OCI-LY1 (cell line): ENCODE results near the gene CHRM1.

Experiments
- H2AFZ ChIP-seq: fragments of 200-600 bp; sonication (generic), shearing (Covaris generic); 2 replicates; pipeline ENCODE4 v1.6.0; 2014; ENCODE audit warnings: antibody characterized with exemption, mild to moderate bottlenecking, low read length
- H3F3A ChIP-seq: fragments of 200-600 bp; sonication (generic), shearing (Covaris generic); 2 replicates; pipeline ENCODE4 v1.6.0; 2014; ENCODE audit warnings: mild to moderate bottlenecking, antibody characterized with exemption, low read length, moderate library complexity; ENCODE audit not compliant: insufficient read depth
- H3K27ac ChIP-seq: fragments of 200-600 bp; sonication (generic); 2 replicates; pipeline ENCODE4 v1.5.1; 2014; ENCODE audit warnings: low read length, mixed run types, mild to moderate bottlenecking, low read depth; ENCODE audit not compliant: poor library complexity, severe bottlenecking
- H3K27me3 ChIP-seq: fragments of 200-600 bp; sonication (generic); 2 replicates; pipeline ENCODE4 v1.6.0; 2014; ENCODE audit warnings: antibody characterized with exemption, mild to moderate bottlenecking, low read length, moderate library complexity; ENCODE audit not compliant: insufficient read depth
- H3K36me3 ChIP-seq: fragments of 200-600 bp; sonication (generic); 2 replicates; pipeline ENCODE4 v1.6.1; 2014; ENCODE audit warnings: mild to moderate bottlenecking, antibody characterized with exemption, low read length, moderate library complexity, mixed read lengths; ENCODE audit not compliant: insufficient read depth
- H3K4me1 ChIP-seq: fragments of 200-600 bp; sonication (generic); 2 replicates; pipeline ENCODE4 v1.5.1; 2014; ENCODE audit warnings: mild to moderate bottlenecking, low read length, moderate library complexity; ENCODE audit not compliant: insufficient read depth, severe bottlenecking
- H3K4me2 ChIP-seq: fragments of 200-600 bp; sonication (generic), shearing (Covaris generic); 2 replicates; pipeline ENCODE4 v1.6.1; 2014; ENCODE audit warnings: low read length
- H3K4me3 ChIP-seq: fragments of 200-600 bp; sonication (generic); 2 replicates; pipeline ENCODE4 v1.5.1; 2014; ENCODE audit warnings: low read length, low read depth, mild to moderate bottlenecking, mixed read lengths; ENCODE audit not compliant: poor library complexity, severe bottlenecking
- H3K79me2 ChIP-seq: fragments of 200-600 bp; shearing (Covaris generic); 2 replicates; pipeline ENCODE4 v1.6.1; 2016; ENCODE audit warnings: mixed run types, low read length, mixed read lengths; ENCODE audit not compliant: insufficient read depth
- H3K9ac ChIP-seq: fragments of 200-600 bp; sonication (generic), shearing (Covaris generic); 2 replicates; pipeline ENCODE4 v1.6.1; 2014; ENCODE audit warnings: mild to moderate bottlenecking, low read length, mixed read lengths
- H3K9me2 ChIP-seq: fragments of 200-600 bp; sonication (generic), shearing (Covaris generic); 2 replicates; pipeline ENCODE4 v1.6.1; 2014; ENCODE audit warnings: low read depth, mild to moderate bottlenecking, low read length, mixed read lengths
- H3K9me3 ChIP-seq: fragments of 200-600 bp; shearing (Covaris generic); 2 replicates; pipeline ENCODE4 v1.6.1; 2014; ENCODE audit warnings: low read length, mixed read lengths
- H4K20me1 ChIP-seq: fragments of 200-600 bp; sonication (generic), shearing (Covaris generic); 2 replicates; pipeline ENCODE4 v1.6.0; 2016; ENCODE audit warnings: mild to moderate bottlenecking, low read length; ENCODE audit not compliant: insufficient read depth
- CTCF ChIP-seq: fragments of 200-600 bp; sonication (generic), shearing (Covaris generic); IDR thresholded peaks from 2 replicates; pipeline ENCODE4 v1.5.1; 2017; ENCODE audit warnings: mild to moderate bottlenecking, antibody characterized with exemption, low read length, moderate library complexity, mixed read lengths
- EZH2 ChIP-seq: fragments of 200-600 bp; sonication (generic), shearing (Covaris generic); IDR thresholded peaks from 2 replicates; pipeline ENCODE4 v1.8.0; 2017; ENCODE audit warnings: borderline replicate concordance, mixed run types, mild to moderate bottlenecking, antibody characterized with exemption, low read length, moderate library complexity, mixed read lengths

The CHRM1 gene

GRCh38 chr11:62897311-62897710 lies 23.9 kb downstream of the CHRM1 start:
- Histone ChIP-seq H3K4me3 (no peak overlapping the region), H4K20me1 (no peaks in the 10 kb centered on the region), H3K4me1 (no peaks in the 10 kb centered on the region), H3K27ac (no peak overlapping the region), H3K9ac (no peak overlapping the region), H3F3A (no peaks in the 10 kb centered on the region), H3K27me3 (peaks cover 6% of the 10 kb centered on the region; the same call in 1 of the 2 replicates), H3K9me3 (no peaks in the 10 kb centered on the region), H3K36me3 (no peaks in the 10 kb centered on the region), H3K4me2 (no peak overlapping the region), H3K79me2 (no peaks in the 10 kb centered on the region), H2AFZ (no peak overlapping the region), H3K9me2 (no peaks in the 10 kb centered on the region)
- TF ChIP-seq EZH2 (no peak), CTCF (no peak)

GRCh38 chr11:62896049-62896448 lies 25.1 kb downstream of the CHRM1 start:
- Histone ChIP-seq H3K27me3 (peaks cover 6% of the 10 kb centered on the region; the same call in 1 of the 2 replicates), H3K79me2 (no peaks in the 10 kb centered on the region), H3K27ac (no peak overlapping the region), H3K9ac (no peak overlapping the region), H4K20me1 (no peaks in the 10 kb centered on the region), H3K9me2 (no peaks in the 10 kb centered on the region), H2AFZ (no peak overlapping the region), H3K36me3 (no peaks in the 10 kb centered on the region), H3K4me3 (no peak overlapping the region), H3K4me1 (no peaks in the 10 kb centered on the region), H3K9me3 (no peaks in the 10 kb centered on the region), H3F3A (no peaks in the 10 kb centered on the region), H3K4me2 (no peak overlapping the region)
- TF ChIP-seq EZH2 (no peak), CTCF (no peak)

- H2AFZ ChIP-seq: no peak overlapping the region
- H3K9me2 ChIP-seq: no peaks in the 10 kb centered on the region
- H3K9ac ChIP-seq: no peak overlapping the region
- H3K4me3 ChIP-seq: no peak overlapping the region
- H3K9me3 ChIP-seq: no peaks in the 10 kb centered on the region
- no peaks in the 10 kb centered on the region for H3F3A ChIP-seq
- TF ChIP-seq EZH2: no peak
- no peak for TF ChIP-seq CTCF
- no peaks in the 10 kb centered on the region for H3K4me1 ChIP-seq
- H3K36me3 ChIP-seq: no peaks in the 10 kb centered on the region
- no peak overlapping the region for H3K4me2 ChIP-seq
- H4K20me1 ChIP-seq: no peaks in the 10 kb centered on the region
- no peak overlapping the region for H3K27ac ChIP-seq
- no peaks in the 10 kb centered on the region for H3K79me2 ChIP-seq
- H3K27me3 ChIP-seq: peaks cover 6% of the 10 kb centered on the region; the same call in 1 of the 2 replicates
Measured at GRCh38 chr11:62895501-62895900, 25.7 kb downstream of the CHRM1 start.
